ENCODE data around the gene SORCS2.

DNA sequence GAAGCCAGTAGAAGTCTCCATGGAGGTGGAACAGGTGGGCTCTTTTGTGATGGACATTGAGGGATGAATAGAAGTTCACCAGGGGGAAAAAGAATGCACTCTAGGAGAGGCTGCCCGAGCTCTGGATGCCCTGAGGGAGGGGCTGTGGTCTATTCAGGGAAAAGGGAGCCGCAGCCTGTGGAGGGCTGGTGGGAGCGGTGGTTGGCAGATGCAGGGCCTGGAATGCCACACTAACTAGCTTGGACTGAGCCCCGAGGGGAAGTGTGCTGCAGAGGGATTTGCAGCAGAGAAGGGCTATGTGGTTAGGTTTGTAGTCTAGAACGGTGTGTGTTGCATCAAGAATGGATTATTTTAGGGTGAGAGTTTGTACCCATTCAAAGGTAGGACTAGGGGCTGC is 271.9 kb downstream of the SORCS2 start:
- no peak for TF ChIP-seq CTCF (IDR thresholded peaks at IDR 0.05)
- TF ChIP-seq EZH2 (IDR thresholded peaks at IDR 0.05; ENCODE audit: borderline replicate concordance, insufficient read depth, low read depth, low read length, poor library complexity, severe bottlenecking), result no peak
